Measurements from ENCODE around the gene ZNF597.

Gene ZNF597

DNA sequence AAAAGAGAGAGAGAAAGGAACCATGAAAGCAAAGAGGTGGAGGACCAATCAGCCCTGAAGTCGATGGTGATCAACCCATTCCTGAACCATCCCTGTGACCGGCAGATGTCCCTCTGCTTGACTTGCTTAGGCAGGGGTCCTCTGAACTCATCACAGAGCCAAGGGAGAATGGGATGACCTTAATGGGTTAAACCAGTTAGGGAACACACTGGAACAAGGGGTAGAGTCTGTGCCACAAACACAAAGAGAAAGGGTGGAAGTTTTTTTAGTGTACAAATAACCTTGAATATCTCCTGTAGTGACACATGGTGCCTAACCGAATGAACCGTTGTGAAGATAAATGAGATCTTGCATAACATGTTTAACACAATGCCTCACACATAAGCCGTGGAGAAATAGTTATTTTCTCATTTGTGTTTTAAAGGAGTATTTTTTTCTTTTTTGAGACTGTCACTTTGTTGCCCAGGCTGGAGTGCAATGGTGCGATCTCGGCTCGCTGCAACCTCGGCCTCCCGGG is 11.4 kb upstream of the ZNF597 start:
- no peak for DNase-seq (ENCODE audit: low read depth)

DNA sequence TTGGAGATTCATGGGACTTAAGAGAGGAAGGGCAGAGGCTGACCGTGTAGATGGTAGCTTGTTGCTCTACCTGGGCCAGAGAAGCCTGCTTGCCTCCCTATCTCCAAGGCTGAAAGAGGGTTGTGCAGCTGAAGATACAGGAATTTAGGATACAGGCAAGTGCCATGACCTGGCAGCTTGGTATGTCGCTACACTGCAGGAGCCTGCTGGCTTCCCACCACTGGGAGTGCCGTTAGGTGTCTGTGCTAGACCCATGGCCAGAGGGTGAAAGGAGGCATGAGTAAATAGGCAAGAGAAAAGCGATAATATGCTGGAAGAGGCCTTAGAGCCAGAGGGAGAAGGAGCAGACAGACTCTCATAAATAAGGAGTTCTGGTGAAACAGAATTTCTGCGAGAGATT is 10.8 kb upstream of the ZNF597 start:
- no peak for DNase-seq (ENCODE audit: low read depth)

DNA sequence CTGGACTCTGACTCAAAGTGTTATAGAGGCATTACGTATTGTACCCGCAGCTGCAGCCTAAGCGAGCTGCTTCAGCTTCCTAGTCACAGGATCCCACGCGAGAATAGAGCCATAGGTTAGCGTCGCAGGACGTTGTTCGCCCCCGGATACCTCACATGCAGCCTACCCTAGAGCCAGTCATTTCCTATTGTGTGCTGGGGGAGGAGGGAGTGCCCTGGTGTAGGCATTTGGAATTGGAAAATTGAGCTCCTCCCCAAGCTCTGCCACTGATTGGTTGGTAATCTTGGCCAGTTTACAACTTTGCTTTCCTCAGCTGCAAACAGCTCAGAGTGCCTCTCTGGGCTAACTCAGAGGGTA is 706 bp upstream of the ZNF597 start:
- DNase-seq (ENCODE audit: low read depth): no peak

DNA sequence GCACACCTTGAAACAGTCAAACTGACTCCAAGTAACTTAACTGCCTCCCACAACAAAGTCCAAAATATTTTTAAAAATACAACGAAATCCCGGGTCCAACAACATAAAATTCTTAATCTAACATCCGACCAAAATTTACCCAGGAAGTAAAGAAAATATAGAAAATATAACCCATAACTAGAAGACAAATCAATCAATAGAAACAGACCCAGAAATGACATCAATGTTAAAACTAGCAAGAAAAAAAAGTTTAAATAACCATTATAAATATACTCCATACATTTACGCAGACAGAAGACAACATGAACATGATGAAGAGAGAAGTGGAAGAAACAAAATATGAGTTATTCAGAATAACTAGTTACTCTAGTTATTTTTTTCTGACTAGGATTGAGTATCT is 3.7 kb downstream of the ZNF597 start:
- no peak for DNase-seq (ENCODE audit: low read depth)

DNA sequence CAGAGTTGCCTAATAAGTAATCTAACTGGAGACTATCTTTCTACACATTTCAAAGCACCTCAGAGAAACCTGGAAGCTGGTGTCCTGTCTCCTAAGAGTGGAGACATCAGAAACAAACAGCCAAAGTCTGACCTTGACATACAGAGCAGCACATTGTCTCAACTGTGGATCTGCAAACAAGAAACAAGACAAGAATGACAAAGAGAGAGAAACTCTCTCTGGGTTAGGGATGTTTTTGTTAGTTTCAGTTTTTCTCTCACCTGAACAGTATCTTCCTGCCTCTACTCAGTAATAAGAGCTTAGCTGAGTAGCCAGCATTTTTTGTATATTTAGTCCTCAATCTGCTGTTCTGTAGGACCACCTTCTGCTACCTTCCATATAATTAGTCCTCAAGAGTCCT is 8.9 kb downstream of the ZNF597 start:
- no peak for DNase-seq (ENCODE audit: low read depth)

DNA sequence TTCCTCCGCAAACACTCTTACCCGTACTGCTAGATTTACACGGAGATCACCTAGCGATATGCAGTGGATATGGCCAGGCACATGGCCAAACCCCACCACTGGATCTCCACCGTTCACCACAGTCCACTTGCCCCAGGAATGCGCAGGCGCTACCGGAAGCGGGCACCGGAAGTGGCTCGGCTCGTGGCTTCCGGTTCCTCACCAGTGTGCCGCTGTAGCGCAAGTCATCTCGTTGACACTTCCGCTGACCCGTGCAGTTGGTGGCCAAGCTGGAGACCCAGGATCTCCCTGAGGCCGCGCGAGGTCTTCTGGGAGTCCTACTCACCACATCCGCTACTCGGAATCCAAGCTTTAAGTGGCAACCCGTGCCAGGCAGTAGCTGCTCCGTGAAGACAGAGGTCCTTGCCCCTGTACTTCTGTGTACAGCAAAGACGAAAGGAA is 11.5 kb downstream of the ZNF597 start:
- peak; percentile 22 for DNase-seq (ENCODE audit: low read depth)

DNA sequence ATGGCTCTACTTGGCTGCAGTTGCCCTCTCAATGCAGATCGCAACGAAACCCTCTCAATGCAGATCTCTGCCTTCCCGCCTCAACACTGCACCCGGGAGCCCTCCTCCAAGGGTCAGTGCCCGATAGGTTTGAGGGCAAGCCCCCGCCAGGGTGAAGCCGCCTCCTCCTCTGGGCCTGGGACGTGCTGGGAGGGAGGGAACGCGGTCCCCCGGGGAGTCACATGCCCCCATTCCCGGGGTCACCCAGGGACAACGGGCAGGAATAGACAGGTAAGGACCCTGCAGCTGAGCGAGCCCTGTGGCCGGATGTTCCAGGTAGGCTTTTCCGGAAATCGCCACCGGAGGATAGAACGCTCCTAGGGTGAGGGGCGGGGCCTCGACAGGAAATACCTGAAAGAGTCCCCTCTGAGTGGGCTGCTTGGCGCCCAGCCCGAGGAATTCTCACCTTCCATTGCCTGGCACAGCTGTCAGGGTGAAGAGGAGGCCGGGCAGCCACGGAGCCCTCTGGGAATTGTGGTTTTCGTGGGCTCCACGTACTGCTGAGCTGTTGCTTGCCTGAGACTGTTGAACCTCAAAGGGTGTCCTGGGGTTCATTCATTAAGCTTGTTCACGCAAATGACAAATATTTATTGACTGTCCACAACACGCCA is 29.4 kb downstream of the ZNF597 start:
- DNase-seq (ENCODE audit: low read depth): no peak

DNA sequence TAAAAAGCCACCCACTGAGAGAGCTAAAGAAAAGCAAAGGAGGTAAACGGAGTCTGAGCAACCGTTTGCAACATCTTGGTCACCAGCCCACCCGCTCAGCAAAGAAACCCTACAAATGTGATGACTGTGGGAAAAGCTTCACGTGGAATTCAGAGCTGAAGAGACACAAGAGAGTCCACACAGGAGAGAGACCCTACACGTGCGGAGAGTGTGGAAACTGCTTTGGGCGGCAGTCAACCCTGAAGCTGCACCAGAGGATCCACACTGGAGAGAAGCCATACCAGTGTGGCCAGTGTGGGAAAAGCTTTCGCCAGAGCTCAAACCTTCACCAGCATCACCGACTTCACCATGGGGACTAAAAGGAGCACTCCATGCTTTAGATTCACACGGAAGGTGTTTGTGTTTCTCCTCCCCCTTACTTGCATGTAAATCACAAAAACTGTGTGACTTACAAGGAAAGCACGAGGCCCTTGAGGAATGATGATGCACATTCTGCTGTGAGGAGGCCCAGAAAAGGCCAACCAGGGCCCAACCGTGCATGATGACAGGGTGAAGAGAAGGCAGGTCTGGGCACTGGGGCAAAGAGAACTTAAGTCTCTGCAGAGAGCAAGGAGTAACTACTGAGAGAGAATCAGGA is 34.6 kb downstream of the ZNF597 start:
- DNase-seq (ENCODE audit: low read depth): no peak

DNA sequence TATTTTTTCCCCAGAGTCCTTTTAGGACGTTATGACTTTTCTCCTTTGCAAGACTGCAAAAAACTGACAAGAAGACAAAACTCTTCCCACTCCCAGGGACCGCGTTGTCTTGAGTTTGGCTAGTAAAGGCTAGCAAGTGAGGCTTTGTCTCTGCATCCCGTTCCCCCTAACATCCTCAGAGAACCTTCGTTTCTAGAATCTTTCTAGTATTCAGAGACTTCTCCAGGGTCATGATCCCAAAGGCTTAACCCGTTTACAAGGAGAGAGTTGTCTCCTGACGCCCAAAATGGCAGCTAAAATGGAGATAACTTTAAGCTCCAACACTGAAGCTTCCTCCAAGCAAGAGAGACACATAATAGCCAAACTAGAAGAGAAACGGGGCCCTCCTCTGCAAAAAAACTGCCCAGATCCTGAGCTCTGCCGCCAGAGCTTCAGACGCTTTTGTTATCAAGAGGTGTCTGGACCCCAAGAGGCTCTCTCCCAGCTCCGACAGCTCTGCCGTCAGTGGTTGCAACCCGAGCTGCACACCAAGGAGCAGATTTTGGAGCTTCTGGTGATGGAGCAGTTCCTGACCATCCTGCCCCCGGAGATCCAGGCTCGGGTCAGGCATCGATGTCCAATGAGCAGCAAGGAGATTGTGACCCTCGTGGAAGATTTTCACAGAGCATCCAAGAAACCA is 41.4 kb downstream of the ZNF597 start:
- DNase-seq (ENCODE audit: low read depth): no peak

DNA sequence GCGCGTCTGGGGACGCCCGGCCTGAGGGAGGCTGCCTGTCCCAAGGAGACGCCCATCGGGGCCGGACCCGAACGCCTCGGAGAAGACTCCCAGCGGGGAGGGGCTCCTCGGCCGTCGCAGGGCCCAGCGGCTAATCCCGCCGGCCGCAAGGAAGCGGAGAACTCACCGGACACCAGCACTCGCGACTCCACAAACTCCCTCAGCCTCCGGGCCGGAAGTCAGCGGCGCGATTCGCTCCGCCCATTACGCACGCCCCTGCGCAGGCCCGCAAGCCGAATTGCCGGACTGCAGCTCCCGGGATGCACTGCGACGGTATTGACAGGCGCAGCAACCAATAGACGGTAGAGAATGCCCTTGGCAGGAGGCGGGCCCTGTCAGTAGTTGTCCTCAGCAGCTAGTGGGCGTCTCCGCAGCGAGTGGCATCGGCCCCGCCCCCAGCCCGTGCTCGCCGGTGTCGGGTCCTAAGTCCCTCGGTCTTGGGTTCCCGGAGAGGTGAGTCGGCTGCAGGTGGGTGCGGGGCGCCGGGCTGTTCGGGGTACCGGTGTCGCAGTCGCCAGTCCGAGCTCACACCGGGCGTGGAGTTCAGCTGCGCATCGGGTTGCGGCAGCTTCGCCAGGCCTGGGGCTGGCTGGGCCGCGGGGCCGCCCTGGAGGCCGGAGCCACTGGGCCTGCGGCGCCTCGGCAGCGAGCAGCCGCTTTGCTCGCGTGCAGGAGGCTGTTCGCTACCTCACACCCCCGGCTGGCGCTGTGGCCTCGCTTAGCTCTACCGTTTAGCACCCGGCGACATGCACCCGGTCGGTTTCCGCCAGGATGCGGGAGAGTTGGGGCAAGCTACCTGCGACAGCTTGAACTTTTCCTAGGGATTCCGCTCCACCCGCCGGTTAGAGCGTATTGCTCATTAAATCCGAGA is 42.3 kb downstream of the ZNF597 start, which contains the start of the genes ZNF174 and ZSCAN32:
ZNF174 (plus strand) TSS at position 437 of the 910 bp plus-strand sequence. CDS start 790 bp downstream, outside the sequence.
ZSCAN32 (minus strand) TSS at position 226 of the 910 bp plus-strand sequence. CDS start 3,447 bp downstream, outside the sequence.
- DNase-seq (ENCODE audit: low read depth): peak; percentile 96

DNA sequence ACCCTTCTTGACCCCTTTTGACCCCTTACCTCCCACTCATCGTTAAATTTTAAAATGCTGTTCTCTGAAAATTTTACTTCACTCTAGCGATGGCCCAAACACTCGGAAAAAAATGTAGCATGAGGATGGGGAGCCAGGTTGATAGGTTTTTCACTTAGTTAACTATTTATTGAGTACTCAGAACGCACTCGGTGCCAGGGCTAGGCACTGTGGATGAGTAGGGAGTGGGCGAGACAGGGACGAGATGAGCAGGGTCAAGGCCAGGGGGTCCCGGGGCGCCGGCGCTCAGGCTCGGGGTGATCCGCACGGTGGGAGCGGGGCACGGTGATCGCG is 42.9 kb downstream of the ZNF597 start:
- DNase-seq (ENCODE audit: low read depth): no peak

DNA sequence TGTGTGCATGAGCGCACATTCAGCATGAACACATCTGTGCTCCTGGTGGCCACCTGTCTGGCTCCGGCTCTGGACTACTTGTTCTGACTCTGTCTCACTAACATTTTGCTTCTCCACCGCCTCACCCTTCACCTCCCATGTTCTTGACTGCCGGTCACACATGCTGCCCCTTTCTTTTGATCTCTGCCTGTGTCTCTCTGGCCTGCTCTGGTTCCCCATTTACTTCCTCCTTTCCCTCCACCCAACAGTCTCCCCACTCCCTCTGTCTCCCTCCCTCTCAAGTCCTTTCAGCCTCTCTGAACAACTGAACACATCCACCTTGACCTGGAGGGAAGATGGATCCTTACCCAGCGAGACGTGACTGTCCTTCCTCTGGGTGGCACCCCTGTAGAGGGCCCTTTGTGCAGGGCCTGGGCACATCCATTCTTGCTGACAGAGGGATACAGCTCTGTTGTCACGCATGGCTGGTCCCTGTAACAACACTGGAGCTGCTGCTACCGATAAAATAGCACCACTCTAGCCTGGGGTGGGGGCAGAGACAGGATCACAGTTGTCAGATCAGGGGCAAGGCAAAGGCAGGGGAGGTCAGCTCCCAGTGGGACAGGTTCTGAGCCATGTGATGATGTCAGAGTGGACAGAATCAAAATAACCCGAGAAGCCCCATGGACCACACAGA is 53.5 kb downstream of the ZNF597 start:
- DNase-seq (ENCODE audit: low read depth): no peak

DNA sequence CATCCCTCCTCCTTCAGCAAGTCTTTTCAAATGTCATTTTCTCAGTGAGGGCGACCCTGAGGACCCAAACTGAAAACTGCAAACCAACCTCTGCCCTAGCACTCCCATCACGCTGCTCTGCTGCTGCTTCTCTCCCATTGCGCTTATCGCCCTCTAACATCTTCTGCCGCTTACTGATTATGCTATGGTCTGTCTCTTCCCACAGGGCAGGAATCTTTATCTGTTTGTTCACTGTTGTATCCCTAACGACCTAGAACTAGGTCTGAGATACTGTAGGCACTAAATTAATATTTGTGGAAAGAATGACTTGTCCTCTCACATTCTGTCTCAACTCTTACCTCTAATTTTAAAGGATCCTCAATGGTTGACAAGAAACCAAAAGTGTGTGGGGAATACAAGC is 55.0 kb downstream of the ZNF597 start:
- no peak for DNase-seq (ENCODE audit: low read depth)

DNA sequence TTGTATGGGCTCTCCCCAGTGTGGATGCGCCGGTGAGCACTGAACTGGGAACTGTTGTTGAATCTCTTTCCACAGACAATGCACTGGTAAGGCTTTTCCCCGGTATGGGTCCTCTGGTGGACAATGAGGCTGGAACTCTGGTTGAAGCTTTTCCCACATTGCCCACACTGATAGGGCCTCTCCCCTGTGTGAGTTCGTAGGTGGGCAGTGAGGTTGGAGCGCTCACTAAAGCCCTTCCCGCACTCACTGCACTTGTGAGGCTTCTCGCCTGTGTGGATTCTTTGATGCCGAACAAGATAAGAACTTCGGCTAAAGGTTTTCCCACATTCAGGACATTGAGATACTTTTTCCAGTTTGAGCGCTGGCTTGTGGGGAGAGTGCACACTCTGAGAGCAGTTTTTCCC is 60.3 kb downstream of the ZNF597 start:
- no peak for DNase-seq (ENCODE audit: low read depth)
